NCI-H1105 (cell line): ENCODE measurements around the gene RYR1.
"Not testable (repeated sequence)": the region's sequence is repeated elsewhere in the genome, so short reads cannot be mapped to it uniquely, and the experiment has no call there.

Experiments used
- DNase-seq: peaks from one replicate; lab custom pipeline; 2025; lab: John Stamatoyannopoulos, UW

RYR1 gene

GRCh38 chr19:38427035-38427677 is 6.3 kb upstream of the RYR1 start:
- not testable (repeated sequence) for DNase-seq

- DNase-seq: no peak
Observed at GRCh38 chr19:38429055-38429810, 4.3 kb upstream of the RYR1 start.

- no peak for DNase-seq
Observed at GRCh38 chr19:38429811-38430156, 3.7 kb upstream of the RYR1 start.

GRCh38 chr19:38430931-38431330 is 2.6 kb upstream of the RYR1 start:
- no peak for DNase-seq

GRCh38 chr19:38434549-38435051 is 1.1 kb downstream of the RYR1 start:
- DNase-seq: no peak

- DNase-seq: no peak
Observed at GRCh38 chr19:38437295-38437694, 3.8 kb downstream of the RYR1 start.

- no peak for DNase-seq
Observed at GRCh38 chr19:38437917-38438316, 4.4 kb downstream of the RYR1 start.

- no peak for DNase-seq
Observed at GRCh38 chr19:38440592-38440991, 7.1 kb downstream of the RYR1 start.

- no peak for DNase-seq
Observed at GRCh38 chr19:38441657-38442348, 8.3 kb downstream of the RYR1 start.

GRCh38 chr19:38442736-38443135 is 9.2 kb downstream of the RYR1 start:
- no peak for DNase-seq

GRCh38 chr19:38443458-38443999 is 10.0 kb downstream of the RYR1 start:
- DNase-seq: no peak

- DNase-seq: no peak
Observed at GRCh38 chr19:38444026-38444425, 10.5 kb downstream of the RYR1 start.

- no peak for DNase-seq
Observed at GRCh38 chr19:38445362-38445761, 11.9 kb downstream of the RYR1 start.

GRCh38 chr19:38448225-38448624 is 14.7 kb downstream of the RYR1 start:
- no peak for DNase-seq

GRCh38 chr19:38449518-38449917 is 16.0 kb downstream of the RYR1 start:
- no peak for DNase-seq

- no peak for DNase-seq
Observed at GRCh38 chr19:38451036-38451435, 17.5 kb downstream of the RYR1 start.

GRCh38 chr19:38451629-38452028 is 18.1 kb downstream of the RYR1 start:
- DNase-seq: no peak

GRCh38 chr19:38452430-38453366 is 19.2 kb downstream of the RYR1 start:
- no peak for DNase-seq

- DNase-seq: no peak
Observed at GRCh38 chr19:38453596-38453995, 20.1 kb downstream of the RYR1 start.

GRCh38 chr19:38455031-38455430 is 21.5 kb downstream of the RYR1 start:
- DNase-seq: no peak

- no peak for DNase-seq
Observed at GRCh38 chr19:38457202-38457601, 23.7 kb downstream of the RYR1 start.
